K562 (cell line): ENCODE results near the gene ABCC1. TPM values are rescaled to one million over a fixed set of nuclear protein-coding genes. Genes with fewer than 3 reads are reported as not detected.

Experiments used
- CREM ChIP-seq: IDR thresholded peaks from 2 replicates; pipeline ENCODE4 v1.6.1; 2014; ENCODE audit warnings: antibody characterized with exemption, low read depth
- FOSL1 ChIP-seq: fragments of 200-800 bp; sonication (Bioruptor generic); conservative IDR thresholded peaks from 2 replicates; pipeline ENCODE4 v1.6.1; 2016; ENCODE audit warnings: missing genetic modification characterization, missing compliant biosample characterization
- IRF2 ChIP-seq: sonication (generic); formaldehyde crosslinking; IDR thresholded peaks from 2 replicates; pipeline ENCODE4 v1.8.1; 2022; ENCODE audit warnings: mild to moderate bottlenecking, missing genetic modification reagents
- KDM1A ChIP-seq, 2 experiments: fragments of 450-650 bp; IDR thresholded peaks; 2 replicates each; pipeline ENCODE4 v1.6.1; 2016; ENCODE audit warnings: mild to moderate bottlenecking in 2 of 2
- SLC30A9 ChIP-seq: fragments of 250-450 bp; sonication (Bioruptor Pico); IDR thresholded peaks from 2 replicates; pipeline ENCODE4 v1.8.0; 2022; ENCODE audit warnings: mild to moderate bottlenecking, moderate library complexity
- TSC22D4 ChIP-seq: fragments of 450-650 bp; IDR thresholded peaks from 2 replicates; pipeline ENCODE4 v1.6.1; 2016; ENCODE audit warnings: missing genetic modification characterization, missing biosample characterization, control low read depth
- ZNF707 ChIP-seq: fragments of 250-450 bp; sonication (Bioruptor Pico); conservative IDR thresholded peaks from 2 replicates; pipeline ENCODE4 v1.8.0; 2022; ENCODE audit warnings: inconsistent platforms, mild to moderate bottlenecking, moderate library complexity
- polyA plus RNA-seq, 8 experiments: library from polyadenylated mRNA; depleted of rRNA in 4 of 8; stranded (reverse) in 5 of 8; unstranded in 3 of 8; fragments of >200 nt; fragmentation: Nextera tagmentation in 2 of 8; fragmentation: Illumina TruSeq in 1 of 8; extraction: Ambion mirVana in 2 of 8; extraction: Trizol in 1 of 8; gene quantifications; 2 replicates each; pipeline versions ENCODE4 v1.2.1 to v1.2.3, GENCODE V29; 2011 to 2014; ENCODE audit warnings: inconsistent platforms in 1 of 8, missing spikeins in 1 of 8
- total RNA-seq, 7 experiments: library from RNA; depleted of rRNA in 6 of 7; stranded (reverse); fragments of >200 nt in 6 of 7; fragmentation: Illumina TruSeq in 2 of 7; extraction: Trizol in 2 of 7; gene quantifications; 2 replicates each; pipeline versions ENCODE4 v1.2.1 to v1.2.3, GENCODE V29; 2011 to 2021; ENCODE audit warnings: low replicate concordance in 1 of 7
- TF ChIP-seq, protein P1 (sequence below), 2 experiments: fragments of 450-650 bp in 1 of 2; sonication (generic) in 1 of 2; formaldehyde crosslinking in 1 of 2; IDR thresholded peaks; 2 replicates each; pipeline versions ENCODE4 v1.7.1 to v1.9.0; 2016 to 2022; ENCODE audit warnings: inconsistent platforms in 1 of 2, mild to moderate bottlenecking in 1 of 2, missing genetic modification reagents in 1 of 2
- TF ChIP-seq, protein P2 (sequence below): sonication (generic); formaldehyde crosslinking; IDR thresholded peaks from 2 replicates; pipeline ENCODE4 v1.9.0; 2022; ENCODE audit warnings: mild to moderate bottlenecking, missing genetic modification reagents
- TF ChIP-seq, protein P3 (sequence below): sonication (generic); formaldehyde crosslinking; IDR thresholded peaks from 2 replicates; pipeline ENCODE4 v1.8.0; 2022; ENCODE audit warnings: mild to moderate bottlenecking, missing genetic modification reagents
- TF ChIP-seq, protein P4 (sequence below): sonication (generic); formaldehyde crosslinking; IDR thresholded peaks from 2 replicates; pipeline ENCODE4 v1.8.1; 2023; ENCODE audit warnings: mild to moderate bottlenecking, missing genetic modification reagents, moderate library complexity
- TF ChIP-seq, protein P5 (sequence below), 2 experiments: fragments of 450-650 bp in 1 of 2; sonication (generic) in 1 of 2; formaldehyde crosslinking in 1 of 2; IDR thresholded peaks in 1 of 2; conservative IDR thresholded peaks in 1 of 2; 2 replicates each; pipeline versions ENCODE4 v1.6.1 to v1.8.1; 2016 to 2023; ENCODE audit warnings: mild to moderate bottlenecking in 2 of 2, moderate library complexity in 2 of 2, inconsistent platforms in 1 of 2, missing genetic modification reagents in 1 of 2
- TF ChIP-seq, protein P6 (sequence below): fragments of 450-650 bp; formaldehyde crosslinking; IDR thresholded peaks from 2 replicates; pipeline ENCODE4 v1.4.0; 2022; ENCODE audit warnings: mild to moderate bottlenecking, moderate library complexity

ABCC1 gene
- total and polyA plus RNA-seq, 9 of the 15 experiments (the other 6 are each of a cell fraction or from before 2014, with no cell fraction given): 3.9 to 41.6 (median 10.0) TPM

DNA sequence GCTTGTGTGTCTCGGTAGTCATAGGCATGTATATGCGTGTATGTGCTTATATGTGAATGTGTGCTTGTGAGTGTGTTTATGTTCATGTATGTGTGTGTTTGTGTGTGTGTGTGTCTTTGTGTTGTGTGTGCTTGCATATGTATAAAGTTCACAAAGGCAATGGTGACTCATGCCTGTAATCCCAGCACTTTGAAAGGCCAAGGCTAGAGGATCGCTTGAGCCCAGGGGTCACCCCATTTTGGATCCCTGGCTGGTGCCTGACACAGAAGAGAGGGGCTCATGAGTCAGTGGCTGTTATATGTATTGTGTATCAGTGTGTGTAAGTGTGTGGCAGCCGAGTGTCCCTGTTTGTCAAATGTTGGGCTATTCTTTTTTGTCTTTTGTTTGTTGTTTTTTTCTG is 69.3 kb downstream of the ABCC1 start (continued):
- TF ChIP-seq, protein P1, sequence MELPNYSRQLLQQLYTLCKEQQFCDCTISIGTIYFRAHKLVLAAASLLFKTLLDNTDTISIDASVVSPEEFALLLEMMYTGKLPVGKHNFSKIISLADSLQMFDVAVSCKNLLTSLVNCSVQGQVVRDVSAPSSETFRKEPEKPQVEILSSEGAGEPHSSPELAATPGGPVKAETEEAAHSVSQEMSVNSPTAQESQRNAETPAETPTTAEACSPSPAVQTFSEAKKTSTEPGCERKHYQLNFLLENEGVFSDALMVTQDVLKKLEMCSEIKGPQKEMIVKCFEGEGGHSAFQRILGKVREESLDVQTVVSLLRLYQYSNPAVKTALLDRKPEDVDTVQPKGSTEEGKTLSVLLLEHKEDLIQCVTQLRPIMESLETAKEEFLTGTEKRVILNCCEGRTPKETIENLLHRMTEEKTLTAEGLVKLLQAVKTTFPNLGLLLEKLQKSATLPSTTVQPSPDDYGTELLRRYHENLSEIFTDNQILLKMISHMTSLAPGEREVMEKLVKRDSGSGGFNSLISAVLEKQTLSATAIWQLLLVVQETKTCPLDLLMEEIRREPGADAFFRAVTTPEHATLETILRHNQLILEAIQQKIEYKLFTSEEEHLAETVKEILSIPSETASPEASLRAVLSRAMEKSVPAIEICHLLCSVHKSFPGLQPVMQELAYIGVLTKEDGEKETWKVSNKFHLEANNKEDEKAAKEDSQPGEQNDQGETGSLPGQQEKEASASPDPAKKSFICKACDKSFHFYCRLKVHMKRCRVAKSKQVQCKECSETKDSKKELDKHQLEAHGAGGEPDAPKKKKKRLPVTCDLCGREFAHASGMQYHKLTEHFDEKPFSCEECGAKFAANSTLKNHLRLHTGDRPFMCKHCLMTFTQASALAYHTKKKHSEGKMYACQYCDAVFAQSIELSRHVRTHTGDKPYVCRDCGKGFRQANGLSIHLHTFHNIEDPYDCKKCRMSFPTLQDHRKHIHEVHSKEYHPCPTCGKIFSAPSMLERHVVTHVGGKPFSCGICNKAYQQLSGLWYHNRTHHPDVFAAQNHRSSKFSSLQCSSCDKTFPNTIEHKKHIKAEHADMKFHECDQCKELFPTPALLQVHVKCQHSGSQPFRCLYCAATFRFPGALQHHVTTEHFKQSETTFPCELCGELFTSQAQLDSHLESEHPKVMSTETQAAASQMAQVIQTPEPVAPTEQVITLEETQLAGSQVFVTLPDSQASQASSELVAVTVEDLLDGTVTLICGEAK (IDR thresholded peaks at IDR 0.05): 0 out of 2 replicates have a peak, but pooled peaks have one; percentile 34
- TF ChIP-seq, protein P1 (CRISPR knock-in tag; IDR thresholded peaks at IDR 0.05): no peak
- TF ChIP-seq, protein P2, sequence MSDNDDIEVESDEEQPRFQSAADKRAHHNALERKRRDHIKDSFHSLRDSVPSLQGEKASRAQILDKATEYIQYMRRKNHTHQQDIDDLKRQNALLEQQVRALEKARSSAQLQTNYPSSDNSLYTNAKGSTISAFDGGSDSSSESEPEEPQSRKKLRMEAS: no peak
- TF ChIP-seq KDM1A (IDR thresholded peaks at IDR 0.05) (0 out of 4 replicates have a peak, but pooled peaks of 1 of the 2 experiments have one; percentile 26), IRF2 (CRISPR knock-in tag) (no peak), SLC30A9 (no peak), CREM (no peak), FOSL1 (tag) (peak; percentile 22; the same call in 1 of the 2 replicates), ZNF707 (CRISPR knock-in tag) (no peak), TSC22D4 (tag) (no peak)
- TF ChIP-seq, protein P3, sequence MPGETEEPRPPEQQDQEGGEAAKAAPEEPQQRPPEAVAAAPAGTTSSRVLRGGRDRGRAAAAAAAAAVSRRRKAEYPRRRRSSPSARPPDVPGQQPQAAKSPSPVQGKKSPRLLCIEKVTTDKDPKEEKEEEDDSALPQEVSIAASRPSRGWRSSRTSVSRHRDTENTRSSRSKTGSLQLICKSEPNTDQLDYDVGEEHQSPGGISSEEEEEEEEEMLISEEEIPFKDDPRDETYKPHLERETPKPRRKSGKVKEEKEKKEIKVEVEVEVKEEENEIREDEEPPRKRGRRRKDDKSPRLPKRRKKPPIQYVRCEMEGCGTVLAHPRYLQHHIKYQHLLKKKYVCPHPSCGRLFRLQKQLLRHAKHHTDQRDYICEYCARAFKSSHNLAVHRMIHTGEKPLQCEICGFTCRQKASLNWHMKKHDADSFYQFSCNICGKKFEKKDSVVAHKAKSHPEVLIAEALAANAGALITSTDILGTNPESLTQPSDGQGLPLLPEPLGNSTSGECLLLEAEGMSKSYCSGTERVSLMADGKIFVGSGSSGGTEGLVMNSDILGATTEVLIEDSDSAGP (CRISPR knock-in tag): no peak
- TF ChIP-seq, protein P4, sequence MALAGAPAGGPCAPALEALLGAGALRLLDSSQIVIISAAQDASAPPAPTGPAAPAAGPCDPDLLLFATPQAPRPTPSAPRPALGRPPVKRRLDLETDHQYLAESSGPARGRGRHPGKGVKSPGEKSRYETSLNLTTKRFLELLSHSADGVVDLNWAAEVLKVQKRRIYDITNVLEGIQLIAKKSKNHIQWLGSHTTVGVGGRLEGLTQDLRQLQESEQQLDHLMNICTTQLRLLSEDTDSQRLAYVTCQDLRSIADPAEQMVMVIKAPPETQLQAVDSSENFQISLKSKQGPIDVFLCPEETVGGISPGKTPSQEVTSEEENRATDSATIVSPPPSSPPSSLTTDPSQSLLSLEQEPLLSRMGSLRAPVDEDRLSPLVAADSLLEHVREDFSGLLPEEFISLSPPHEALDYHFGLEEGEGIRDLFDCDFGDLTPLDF (CRISPR knock-in tag): no peak
- TF ChIP-seq, protein P5, sequence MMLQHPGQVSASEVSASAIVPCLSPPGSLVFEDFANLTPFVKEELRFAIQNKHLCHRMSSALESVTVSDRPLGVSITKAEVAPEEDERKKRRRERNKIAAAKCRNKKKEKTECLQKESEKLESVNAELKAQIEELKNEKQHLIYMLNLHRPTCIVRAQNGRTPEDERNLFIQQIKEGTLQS (IDR thresholded peaks at IDR 0.05): peak; percentile 58
- TF ChIP-seq, protein P5 (CRISPR knock-in tag; conservative IDR thresholded peaks at IDR 0.05): no peak
- TF ChIP-seq, protein P6, sequence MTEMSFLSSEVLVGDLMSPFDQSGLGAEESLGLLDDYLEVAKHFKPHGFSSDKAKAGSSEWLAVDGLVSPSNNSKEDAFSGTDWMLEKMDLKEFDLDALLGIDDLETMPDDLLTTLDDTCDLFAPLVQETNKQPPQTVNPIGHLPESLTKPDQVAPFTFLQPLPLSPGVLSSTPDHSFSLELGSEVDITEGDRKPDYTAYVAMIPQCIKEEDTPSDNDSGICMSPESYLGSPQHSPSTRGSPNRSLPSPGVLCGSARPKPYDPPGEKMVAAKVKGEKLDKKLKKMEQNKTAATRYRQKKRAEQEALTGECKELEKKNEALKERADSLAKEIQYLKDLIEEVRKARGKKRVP (CRISPR knock-in tag): no peak
- TF ChIP-seq, all 486 proteins: peak for 5
